Measurements from ENCODE around the gene RGPD4.

The RGPD4 gene

GRCh38 chr2:107927034-107927534 lies 100.4 kb downstream of the RGPD4 start:
- DNase-seq (ENCODE audit: low read depth in 2 of 2) = no peak

- no peak for DNase-seq (ENCODE audit: low read depth in 2 of 2)
These were observed 104.7 kb downstream of the RGPD4 start for GRCh38 chr2:107931412-107931811.

GRCh38 chr2:107932488-107932887 lies 105.8 kb downstream of the RGPD4 start:
- no peak for DNase-seq (ENCODE audit: low read depth in 2 of 2)

GRCh38 chr2:107932979-107933378 lies 106.3 kb downstream of the RGPD4 start:
- no peak for DNase-seq (ENCODE audit: low read depth in 2 of 2)

- DNase-seq (ENCODE audit: low read depth in 2 of 2) = no peak
These were observed 110.0 kb downstream of the RGPD4 start for GRCh38 chr2:107936433-107937359.

Data from stimulated activated CD4-positive, alpha-beta T cell treated with anti-CD3 and anti-CD28 coated beads, Interleukin-1b, Interleukin-23, amount 100 ng/mL, for 4 hours (primary cell).